ENCODE measurements around the gene KANTR.
A peak's percentile ranks its signal among the peaks of the same experiment; 100 is the strongest.

The KANTR gene

GRCh38 chrX:53088136-53088974 lies 5.6 kb upstream of the KANTR start:
- peaks cover 2 to 3% of the 10 kb centered on the region in 2 donors for H3K4me1 ChIP-seq (ENCODE audit: control insufficient read depth in 2 of 2, insufficient read depth in 1 of 2, low read depth in 1 of 2, low read length in 2 of 2)
- H3K4ac ChIP-seq (ENCODE audit: low read length) = no peak overlapping the region
- H2AK5ac ChIP-seq (ENCODE audit: low read depth, low read length) = no peak overlapping the region
- no peak overlapping the region for H2BK12ac ChIP-seq (ENCODE audit: low read length)
- H3K23ac ChIP-seq (ENCODE audit: low read depth, low read length, poor library complexity) = no peak overlapping the region
- H3K4me3 ChIP-seq (ENCODE audit: low read length in 2 of 2) = peak overlapping the region in 1 of 2 donors; percentile 78
- H3K18ac ChIP-seq (ENCODE audit: low read length) = no peak overlapping the region
- H2BK5ac ChIP-seq (ENCODE audit: low read length) = no peak overlapping the region
- no peak for DNase-seq (ENCODE audit: low spot score)
- H3K9ac ChIP-seq (ENCODE audit: low read depth, low read length, poor library complexity) = peak overlapping the region; percentile 60
- H4K8ac ChIP-seq (ENCODE audit: low read depth, low read length) = no peak overlapping the region
- no peak overlapping the region for H3K14ac ChIP-seq (ENCODE audit: low read length)
- peaks cover 23 to 42% of the 10 kb centered on the region in 2 donors for H3K36me3 ChIP-seq (replicated peaks in 1 of 2; ENCODE audit: control insufficient read depth in 2 of 2, insufficient read depth in 2 of 2, low read length in 2 of 2)
- no peak overlapping the region for H2AFZ ChIP-seq (ENCODE audit: low read length)
- H3K27me3 ChIP-seq (ENCODE audit: control insufficient read depth in 3 of 3, insufficient read depth in 3 of 3, low read depth in 1 of 3, low read length in 3 of 3) = no peaks in the 10 kb centered on the region
- H3K4me2 ChIP-seq (ENCODE audit: insufficient read depth, low read length, poor library complexity, severe bottlenecking) = peak overlapping the region; percentile 54
- no peak overlapping the region for H2BK120ac ChIP-seq (ENCODE audit: low read depth, low read length)
- no CpG with 5 or more reads among the region's 51 CpGs for WGBS, 2 donors (ENCODE audit: extremely low coverage in 2 of 2, insufficient read length in 2 of 2, insufficient replicate concordance in 1 of 2)
- H3K79me1 ChIP-seq (ENCODE audit: low read depth, low read length) = peaks cover 6% of the 10 kb centered on the region
- no peak overlapping the region for H4K91ac ChIP-seq (ENCODE audit: low read depth, low read length, poor library complexity)
- H3K27ac ChIP-seq (replicated peaks; ENCODE audit: low read length) = peak overlapping the region; percentile 43
- no peak overlapping the region for H2BK15ac ChIP-seq (ENCODE audit: low read length)
- H3K9me3 ChIP-seq (replicated peaks in 1 of 2; ENCODE audit: control insufficient read depth in 2 of 2, insufficient read depth in 1 of 2, low read depth in 1 of 2, low read length in 2 of 2) = no peaks in the 10 kb centered on the region

GRCh38 chrX:53089224-53089842 lies 4.6 kb upstream of the KANTR start:
- Histone ChIP-seq H2BK12ac (ENCODE audit: low read length) (no peak overlapping the region), H3K4ac (ENCODE audit: low read length) (no peak overlapping the region), H3K18ac (ENCODE audit: low read length) (no peak overlapping the region), H3K79me1 (ENCODE audit: low read depth, low read length) (peaks cover 3% of the 10 kb centered on the region), H3K36me3 (replicated peaks in 1 of 2; ENCODE audit: control insufficient read depth in 2 of 2, insufficient read depth in 2 of 2, low read length in 2 of 2) (peaks cover 21 to 36% of the 10 kb centered on the region in 2 donors), H3K4me1 (ENCODE audit: control insufficient read depth in 2 of 2, insufficient read depth in 1 of 2, low read depth in 1 of 2, low read length in 2 of 2) (no peaks in the 10 kb centered on the region), H3K27ac (replicated peaks; ENCODE audit: low read length) (no peak overlapping the region), H3K4me3 (ENCODE audit: low read length in 2 of 2) (no peak overlapping the region), H3K9me3 (replicated peaks in 1 of 2; ENCODE audit: control insufficient read depth in 2 of 2, insufficient read depth in 1 of 2, low read depth in 1 of 2, low read length in 2 of 2) (no peaks in the 10 kb centered on the region), H3K4me2 (ENCODE audit: insufficient read depth, low read length, poor library complexity, severe bottlenecking) (peak overlapping the region; percentile 54), H2BK15ac (ENCODE audit: low read length) (no peak overlapping the region), H3K14ac (ENCODE audit: low read length) (no peak overlapping the region), H2AFZ (ENCODE audit: low read length) (no peak overlapping the region), H2BK5ac (ENCODE audit: low read length) (no peak overlapping the region), H4K91ac (ENCODE audit: low read depth, low read length, poor library complexity) (no peak overlapping the region), H4K8ac (ENCODE audit: low read depth, low read length) (no peak overlapping the region), H3K23ac (ENCODE audit: low read depth, low read length, poor library complexity) (no peak overlapping the region), H3K27me3 (ENCODE audit: control insufficient read depth in 3 of 3, insufficient read depth in 3 of 3, low read depth in 1 of 3, low read length in 3 of 3) (no peaks in the 10 kb centered on the region), H3K9ac (ENCODE audit: low read depth, low read length, poor library complexity) (no peak overlapping the region), H2AK5ac (ENCODE audit: low read depth, low read length) (no peak overlapping the region), H2BK120ac (ENCODE audit: low read depth, low read length) (no peak overlapping the region)
- no CpG with 5 or more reads among the region's 11 CpGs for WGBS, 2 donors (ENCODE audit: extremely low coverage in 2 of 2, insufficient read length in 2 of 2, insufficient replicate concordance in 1 of 2)
- DNase-seq (ENCODE audit: low spot score) = no peak

- Histone ChIP-seq H2BK5ac (ENCODE audit: low read length) (no peak overlapping the region), H3K9me3 (replicated peaks in 1 of 2; ENCODE audit: control insufficient read depth in 2 of 2, insufficient read depth in 1 of 2, low read depth in 1 of 2, low read length in 2 of 2) (no peaks in the 10 kb centered on the region), H3K4me1 (ENCODE audit: control insufficient read depth in 2 of 2, insufficient read depth in 1 of 2, low read depth in 1 of 2, low read length in 2 of 2) (no peaks in the 10 kb centered on the region), H3K18ac (ENCODE audit: low read length) (no peak overlapping the region), H3K36me3 (replicated peaks in 1 of 2; ENCODE audit: control insufficient read depth in 2 of 2, insufficient read depth in 2 of 2, low read length in 2 of 2) (peaks cover 16 to 31% of the 10 kb centered on the region in 2 donors), H3K9ac (ENCODE audit: low read depth, low read length, poor library complexity) (no peak overlapping the region), H2BK12ac (ENCODE audit: low read length) (no peak overlapping the region), H2AK5ac (ENCODE audit: low read depth, low read length) (no peak overlapping the region), H3K79me1 (ENCODE audit: low read depth, low read length) (peaks cover 3% of the 10 kb centered on the region), H3K4me3 (ENCODE audit: low read length in 2 of 2) (no peak overlapping the region), H4K91ac (ENCODE audit: low read depth, low read length, poor library complexity) (no peak overlapping the region), H2AFZ (ENCODE audit: low read length) (no peak overlapping the region), H3K14ac (ENCODE audit: low read length) (no peak overlapping the region), H3K4me2 (ENCODE audit: insufficient read depth, low read length, poor library complexity, severe bottlenecking) (no peak overlapping the region), H3K23ac (ENCODE audit: low read depth, low read length, poor library complexity) (no peak overlapping the region), H2BK120ac (ENCODE audit: low read depth, low read length) (no peak overlapping the region), H4K8ac (ENCODE audit: low read depth, low read length) (no peak overlapping the region), H3K27me3 (ENCODE audit: control insufficient read depth in 3 of 3, insufficient read depth in 3 of 3, low read depth in 1 of 3, low read length in 3 of 3) (no peaks in the 10 kb centered on the region), H3K27ac (replicated peaks; ENCODE audit: low read length) (no peak overlapping the region), H3K4ac (ENCODE audit: low read length) (no peak overlapping the region), H2BK15ac (ENCODE audit: low read length) (no peak overlapping the region)
- DNase-seq (ENCODE audit: low spot score) = no peak
- no CpG with 5 or more reads among the region's 2 CpGs for WGBS, 2 donors (ENCODE audit: extremely low coverage in 2 of 2, insufficient read length in 2 of 2, insufficient replicate concordance in 1 of 2)
These were observed 4.0 kb upstream of the KANTR start for GRCh38 chrX:53089925-53090324.

GRCh38 chrX:53091354-53091753 lies 2.6 kb upstream of the KANTR start:
- H3K4me3 ChIP-seq (ENCODE audit: low read length in 2 of 2) = no peak overlapping the region
- no peak overlapping the region for H3K4me2 ChIP-seq (ENCODE audit: insufficient read depth, low read length, poor library complexity, severe bottlenecking)
- H3K9me3 ChIP-seq (replicated peaks in 1 of 2; ENCODE audit: control insufficient read depth in 2 of 2, insufficient read depth in 1 of 2, low read depth in 1 of 2, low read length in 2 of 2) = no peaks in the 10 kb centered on the region
- no peak overlapping the region for H3K23ac ChIP-seq (ENCODE audit: low read depth, low read length, poor library complexity)
- no peak overlapping the region for H2BK5ac ChIP-seq (ENCODE audit: low read length)
- H2BK120ac ChIP-seq (ENCODE audit: low read depth, low read length) = no peak overlapping the region
- no peak overlapping the region for H2BK15ac ChIP-seq (ENCODE audit: low read length)
- no peak overlapping the region for H4K8ac ChIP-seq (ENCODE audit: low read depth, low read length)
- no peak overlapping the region for H3K4ac ChIP-seq (ENCODE audit: low read length)
- no peaks in the 10 kb centered on the region for H3K27me3 ChIP-seq (ENCODE audit: control insufficient read depth in 3 of 3, insufficient read depth in 3 of 3, low read depth in 1 of 3, low read length in 3 of 3)
- H2BK12ac ChIP-seq (ENCODE audit: low read length) = no peak overlapping the region
- H3K79me1 ChIP-seq (ENCODE audit: low read depth, low read length) = no peaks in the 10 kb centered on the region
- H4K91ac ChIP-seq (ENCODE audit: low read depth, low read length, poor library complexity) = no peak overlapping the region
- no CpG with 5 or more reads among the region's 2 CpGs for WGBS, 2 donors (ENCODE audit: extremely low coverage in 2 of 2, insufficient read length in 2 of 2, insufficient replicate concordance in 1 of 2)
- no peaks in the 10 kb centered on the region for H3K4me1 ChIP-seq (ENCODE audit: control insufficient read depth in 2 of 2, insufficient read depth in 1 of 2, low read depth in 1 of 2, low read length in 2 of 2)
- DNase-seq (ENCODE audit: low spot score) = no peak
- H3K36me3 ChIP-seq (replicated peaks in 1 of 2; ENCODE audit: control insufficient read depth in 2 of 2, insufficient read depth in 2 of 2, low read length in 2 of 2) = peaks cover 4 to 19% of the 10 kb centered on the region in 2 donors
- H3K18ac ChIP-seq (ENCODE audit: low read length) = no peak overlapping the region
- H3K14ac ChIP-seq (ENCODE audit: low read length) = no peak overlapping the region
- no peak overlapping the region for H3K27ac ChIP-seq (replicated peaks; ENCODE audit: low read length)
- H3K9ac ChIP-seq (ENCODE audit: low read depth, low read length, poor library complexity) = no peak overlapping the region
- H2AK5ac ChIP-seq (ENCODE audit: low read depth, low read length) = no peak overlapping the region
- H2AFZ ChIP-seq (ENCODE audit: low read length) = no peak overlapping the region
